Measurements from ENCODE around the gene CCDC57.
"Not testable (repeated sequence)": the region's sequence is repeated elsewhere in the genome, so short reads cannot be mapped to it uniquely, and the experiment has no call there.

The CCDC57 gene

GRCh38 chr17:82255402-82255972, 42.8 kb upstream of the CCDC57 start:
- Histone ChIP-seq H3K27ac (ENCODE audit: low read depth, low read length) (no peak overlapping the region), H3K4me2 (ENCODE audit: low read depth, low read length, poor library complexity, severe bottlenecking) (no peak overlapping the region), H2AFZ (ENCODE audit: low read depth, low read length, severe bottlenecking) (no peak overlapping the region), H3F3A (ENCODE audit: insufficient read depth) (no peaks in the 10 kb centered on the region), H3K9ac (ENCODE audit: low read length) (no peak overlapping the region), H3K4me3 (ENCODE audit: insufficient read depth, low read length, poor library complexity, severe bottlenecking) (no peak overlapping the region), H3K9me3 (ENCODE audit: insufficient read depth, low read length) (no peaks in the 10 kb centered on the region), H3K79me2 (ENCODE audit: insufficient read depth, low read length) (peaks cover 12% of the 10 kb centered on the region; the same call in 1 of the 2 replicates), H3K27me3 (ENCODE audit: low read length) (no peaks in the 10 kb centered on the region), H4K20me1 (ENCODE audit: low read depth, low read length) (no peaks in the 10 kb centered on the region; the same call in 1 of the 2 replicates), H3K9me2 (replicated peaks; ENCODE audit: insufficient read depth, low read length) (no peaks in the 10 kb centered on the region), H3K36me3 (ENCODE audit: low read length) (peaks cover 22% of the 10 kb centered on the region)
- TF ChIP-seq EZH2phosphoT487 (conservative IDR thresholded peaks at IDR 0.05; ENCODE audit: low read length), result no peak
- TF ChIP-seq, protein P1, sequence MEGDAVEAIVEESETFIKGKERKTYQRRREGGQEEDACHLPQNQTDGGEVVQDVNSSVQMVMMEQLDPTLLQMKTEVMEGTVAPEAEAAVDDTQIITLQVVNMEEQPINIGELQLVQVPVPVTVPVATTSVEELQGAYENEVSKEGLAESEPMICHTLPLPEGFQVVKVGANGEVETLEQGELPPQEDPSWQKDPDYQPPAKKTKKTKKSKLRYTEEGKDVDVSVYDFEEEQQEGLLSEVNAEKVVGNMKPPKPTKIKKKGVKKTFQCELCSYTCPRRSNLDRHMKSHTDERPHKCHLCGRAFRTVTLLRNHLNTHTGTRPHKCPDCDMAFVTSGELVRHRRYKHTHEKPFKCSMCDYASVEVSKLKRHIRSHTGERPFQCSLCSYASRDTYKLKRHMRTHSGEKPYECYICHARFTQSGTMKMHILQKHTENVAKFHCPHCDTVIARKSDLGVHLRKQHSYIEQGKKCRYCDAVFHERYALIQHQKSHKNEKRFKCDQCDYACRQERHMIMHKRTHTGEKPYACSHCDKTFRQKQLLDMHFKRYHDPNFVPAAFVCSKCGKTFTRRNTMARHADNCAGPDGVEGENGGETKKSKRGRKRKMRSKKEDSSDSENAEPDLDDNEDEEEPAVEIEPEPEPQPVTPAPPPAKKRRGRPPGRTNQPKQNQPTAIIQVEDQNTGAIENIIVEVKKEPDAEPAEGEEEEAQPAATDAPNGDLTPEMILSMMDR (IDR thresholded peaks at IDR 0.05; ENCODE audit: insufficient read depth, low read length, poor library complexity, severe bottlenecking), result no peak

GRCh38 chr17:82254746-82255145, 42.1 kb upstream of the CCDC57 start:
- H3K79me2 ChIP-seq (ENCODE audit: insufficient read depth, low read length), result peaks cover 12% of the 10 kb centered on the region; the same call in 1 of the 2 replicates
- H3K9me2 ChIP-seq (replicated peaks; ENCODE audit: insufficient read depth, low read length); H2AFZ ChIP-seq (ENCODE audit: low read depth, low read length, severe bottlenecking); H3K4me2 ChIP-seq (ENCODE audit: low read depth, low read length, poor library complexity, severe bottlenecking); H4K20me1 ChIP-seq (ENCODE audit: low read depth, low read length); H3K9ac ChIP-seq (ENCODE audit: low read length); H3K27me3 ChIP-seq (ENCODE audit: low read length); H3F3A ChIP-seq (ENCODE audit: insufficient read depth); H3K9me3 ChIP-seq (ENCODE audit: insufficient read depth, low read length); H3K4me3 ChIP-seq (ENCODE audit: insufficient read depth, low read length, poor library complexity, severe bottlenecking); H3K27ac ChIP-seq (ENCODE audit: low read depth, low read length): not testable (repeated sequence)
- H3K36me3 ChIP-seq (ENCODE audit: low read length), result peaks cover 21% of the 10 kb centered on the region

DNA sequence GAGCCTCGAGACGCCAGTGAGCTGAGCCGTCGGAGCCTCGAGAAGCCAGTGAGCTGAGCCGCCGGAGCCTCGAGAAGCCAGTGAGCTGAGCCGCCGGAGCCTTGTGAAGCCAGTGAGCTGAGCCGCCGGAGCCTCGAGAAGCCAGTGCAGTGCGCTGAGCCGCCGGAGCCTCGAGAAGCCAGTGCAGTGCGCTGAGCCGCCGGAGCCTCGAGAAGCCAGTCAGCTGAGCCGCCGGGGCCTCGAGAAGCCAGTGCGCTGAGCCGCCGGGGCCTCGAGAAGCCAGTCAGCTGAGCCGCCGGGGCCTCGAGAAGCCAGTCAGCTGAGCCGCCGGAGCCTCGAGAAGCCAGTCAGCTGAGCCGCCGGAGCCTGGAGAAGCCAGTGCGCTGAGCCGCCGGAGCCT, 41.5 kb upstream of the CCDC57 start:
- peaks cover 21% of the 10 kb centered on the region for H3K36me3 ChIP-seq (ENCODE audit: low read length)
- not testable (repeated sequence) for H3K27ac ChIP-seq (ENCODE audit: low read depth, low read length); H3K9me2 ChIP-seq (replicated peaks; ENCODE audit: insufficient read depth, low read length); H2AFZ ChIP-seq (ENCODE audit: low read depth, low read length, severe bottlenecking); H4K20me1 ChIP-seq (ENCODE audit: low read depth, low read length); H3K4me3 ChIP-seq (ENCODE audit: insufficient read depth, low read length, poor library complexity, severe bottlenecking); H3K9ac ChIP-seq (ENCODE audit: low read length); H3F3A ChIP-seq (ENCODE audit: insufficient read depth); H3K4me2 ChIP-seq (ENCODE audit: low read depth, low read length, poor library complexity, severe bottlenecking); H3K27me3 ChIP-seq (ENCODE audit: low read length); H3K9me3 ChIP-seq (ENCODE audit: insufficient read depth, low read length)
- H3K79me2 ChIP-seq (ENCODE audit: insufficient read depth, low read length), result peaks cover 12% of the 10 kb centered on the region; the same call in 1 of the 2 replicates

DNA sequence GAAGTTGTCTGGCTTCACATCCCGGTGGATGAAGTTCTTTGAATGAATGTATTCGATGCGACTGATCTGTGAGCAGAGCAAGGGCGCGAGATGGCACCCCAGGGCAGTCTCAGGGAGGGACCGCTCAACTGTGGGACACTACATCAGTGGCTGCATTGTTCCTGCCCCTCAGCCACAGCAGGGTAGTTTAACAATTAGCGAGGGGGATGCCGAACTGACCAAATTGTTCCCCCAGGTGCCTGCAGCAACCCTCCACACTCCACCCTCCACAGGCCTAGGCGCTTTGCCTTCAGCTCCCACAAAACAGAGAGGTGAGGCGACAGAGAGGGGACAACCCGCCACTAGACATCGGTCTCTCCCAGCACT, 40.5 kb upstream of the CCDC57 start:
- Histone ChIP-seq H3K9me3 (ENCODE audit: insufficient read depth, low read length) (no peaks in the 10 kb centered on the region), H4K20me1 (ENCODE audit: low read depth, low read length) (no peaks in the 10 kb centered on the region; the same call in 1 of the 2 replicates)
- TF ChIP-seq, protein P1 (IDR thresholded peaks at IDR 0.05; ENCODE audit: insufficient read depth, low read length, poor library complexity, severe bottlenecking), result no peak
- no peak for TF ChIP-seq EZH2phosphoT487 (conservative IDR thresholded peaks at IDR 0.05; ENCODE audit: low read length)

More for the DNA sequence above, 40.5 kb upstream of the CCDC57 start:
- no peaks in the 10 kb centered on the region for H3K27me3 ChIP-seq (ENCODE audit: low read length)
- H3K9me2 ChIP-seq (replicated peaks; ENCODE audit: insufficient read depth, low read length), result no peaks in the 10 kb centered on the region
- H3F3A ChIP-seq (ENCODE audit: insufficient read depth), result no peaks in the 10 kb centered on the region
- no peak overlapping the region for H3K4me2 ChIP-seq (ENCODE audit: low read depth, low read length, poor library complexity, severe bottlenecking)
- H3K79me2 ChIP-seq (ENCODE audit: insufficient read depth, low read length), result peaks cover 8% of the 10 kb centered on the region; the same call in 1 of the 2 replicates
- no peak overlapping the region for H3K27ac ChIP-seq (ENCODE audit: low read depth, low read length)
- H2AFZ ChIP-seq (ENCODE audit: low read depth, low read length, severe bottlenecking), result no peak overlapping the region
- H3K9ac ChIP-seq (ENCODE audit: low read length), result no peak overlapping the region
- no peak overlapping the region for H3K4me3 ChIP-seq (ENCODE audit: insufficient read depth, low read length, poor library complexity, severe bottlenecking)
- peaks cover 19% of the 10 kb centered on the region for H3K36me3 ChIP-seq (ENCODE audit: low read length)

Measured in SU-DHL-6 (cell line).